Liver (tissue), 9 donors: Measurements from ENCODE around the gene OTUD5. TPM values are rescaled to one million over a fixed set of nuclear protein-coding genes. Genes with fewer than 3 reads are reported as not detected.
A peak's percentile ranks its signal among the peaks of the same experiment; 100 is the strongest.

Experiments used
- DNase-seq: peaks from one replicate; pipeline ENCODE4 v3.0.0-alpha.2; 2017; ENCODE audit warnings: low spot score
- H3K27ac ChIP-seq, 2 donors: one replicate each; pipeline ENCODE4 v1.7.0; 2013; ENCODE audit warnings: inconsistent platforms in 2 of 2, low read length in 2 of 2, control low read depth in 1 of 2, low read depth in 1 of 2, mild to moderate bottlenecking in 1 of 2
- H3K27me3 ChIP-seq, 4 donors: one replicate each; pipeline versions ENCODE4 v1.6.1 to v1.7.0; 2013; ENCODE audit warnings: low read length in 3 of 4, inconsistent platforms in 1 of 4, mild to moderate bottlenecking in 1 of 4, moderate library complexity in 1 of 4; ENCODE audit not compliant: control insufficient read depth in 4 of 4, insufficient read depth in 4 of 4
- H3K36me3 ChIP-seq, 4 donors: one replicate each; pipeline versions ENCODE4 v1.6.1 to v1.7.0; 2013; ENCODE audit warnings: low read length in 3 of 4, mild to moderate bottlenecking in 3 of 4, low read depth in 1 of 4, moderate library complexity in 1 of 4; ENCODE audit not compliant: control insufficient read depth in 4 of 4, insufficient read depth in 3 of 4
- H3K4me1 ChIP-seq, 4 donors: one replicate each; pipeline versions ENCODE4 v1.6.1 to v1.7.0; 2013; ENCODE audit warnings: low read length in 3 of 4, mild to moderate bottlenecking in 3 of 4, moderate library complexity in 1 of 4; ENCODE audit not compliant: control insufficient read depth in 4 of 4, insufficient read depth in 4 of 4
- H3K4me3 ChIP-seq, 3 donors: one replicate each; pipeline versions ENCODE4 v1.6.1 to v1.7.0; 2013; ENCODE audit warnings: low read length in 3 of 3, control low read depth in 1 of 3, low read depth in 1 of 3, mild to moderate bottlenecking in 1 of 3
- H3K9ac ChIP-seq, 2 donors: one replicate each; pipeline ENCODE4 v1.7.0; 2013; ENCODE audit warnings: low read length in 2 of 2, mild to moderate bottlenecking in 2 of 2, moderate library complexity in 2 of 2, control low read depth in 1 of 2, low read depth in 1 of 2
- H3K9me3 ChIP-seq, 4 donors: one replicate each; pipeline versions ENCODE4 v1.6.1 to v1.7.0; 2013; ENCODE audit warnings: low read length in 3 of 4; ENCODE audit not compliant: control insufficient read depth in 4 of 4
- EGR1 ChIP-seq, 2 donors: IDR thresholded peaks; 2 replicates each; pipeline ENCODE4 v1.6.1; 2016 to 2018; ENCODE audit warnings: antibody characterized with exemption in 2 of 2, low read depth in 2 of 2
- FOXA2 ChIP-seq: IDR thresholded peaks from 2 replicates; pipeline ENCODE4 v1.6.1; 2016; ENCODE audit warnings: antibody characterized with exemption
- GABPA ChIP-seq, 2 donors: IDR thresholded peaks in 1 of 2; conservative IDR thresholded peaks in 1 of 2; 2 replicates each; pipeline ENCODE4 v1.6.1; 2016; ENCODE audit warnings: antibody characterized with exemption in 2 of 2, mild to moderate bottlenecking in 1 of 2, moderate library complexity in 1 of 2
- HNF4A ChIP-seq, 2 donors: conservative IDR thresholded peaks; 2 replicates each; pipeline ENCODE4 v1.6.1; 2016; ENCODE audit warnings: antibody characterized with exemption in 2 of 2, mild to moderate bottlenecking in 2 of 2
- HNF4G ChIP-seq: IDR thresholded peaks from 2 replicates; pipeline ENCODE4 v1.6.1; 2016; ENCODE audit warnings: antibody characterized with exemption
- JUND ChIP-seq, 2 donors: IDR thresholded peaks; 2 replicates each; pipeline ENCODE4 v1.6.1; 2016; ENCODE audit warnings: antibody characterized with exemption in 2 of 2
- MAX ChIP-seq: IDR thresholded peaks from 2 replicates; pipeline ENCODE4 v1.6.1; 2016; ENCODE audit warnings: antibody characterized with exemption
- NR2F2 ChIP-seq: IDR thresholded peaks from 2 replicates; pipeline ENCODE4 v1.6.1; 2016; ENCODE audit warnings: antibody characterized with exemption
- RAD21 ChIP-seq, 2 donors: IDR thresholded peaks; 2 replicates each; pipeline ENCODE4 v1.6.1; 2016; ENCODE audit warnings: antibody characterized with exemption in 2 of 2, mild to moderate bottlenecking in 2 of 2
- RXRA ChIP-seq, 2 donors: IDR thresholded peaks; 2 replicates each; pipeline ENCODE4 v1.6.1; 2017 to 2018; ENCODE audit warnings: antibody characterized with exemption in 2 of 2, mild to moderate bottlenecking in 1 of 2
- SP1 ChIP-seq: IDR thresholded peaks from 2 replicates; pipeline ENCODE4 v1.6.1; 2018; ENCODE audit warnings: antibody characterized with exemption, mild to moderate bottlenecking
- TAF1 ChIP-seq: conservative IDR thresholded peaks from 2 replicates; pipeline ENCODE4 v1.6.1; 2016; ENCODE audit warnings: antibody characterized with exemption, mild to moderate bottlenecking
- YY1 ChIP-seq: IDR thresholded peaks from 2 replicates; pipeline ENCODE4 v1.6.1; 2016; ENCODE audit warnings: antibody characterized with exemption, mild to moderate bottlenecking
- ZBTB33 ChIP-seq: IDR thresholded peaks from 2 replicates; pipeline ENCODE4 v1.6.1; 2016; ENCODE audit warnings: antibody characterized with exemption
- WGBS: extraction: QIAGEN DNeasy Blood & Tissue Kit; methylation state at CpG from one replicate; pipeline ENCODE4 v1.1.7; 2013; 5-methylcytosine and 5-hydroxymethylcytosine counted together
- polyA plus RNA-seq, 2 donors: library from polyadenylated mRNA; stranded (reverse) in 1 of 2; unstranded in 1 of 2; fragments of 200-250 nt in 1 of 2; fragments of >200 nt in 1 of 2; fragmentation: Nextera tagmentation in 1 of 2; extraction: Ambion mirVana in 1 of 2; gene quantifications; one replicate each; pipeline versions ENCODE4 v1.2.1 to v1.2.3, GENCODE V29; 2013 to 2015
- total RNA-seq, 2 donors: library from RNA; depleted of rRNA; stranded (reverse); fragments of >200 nt; gene quantifications; one replicate each; pipeline ENCODE4 v1.2.3, GENCODE V29; 2014
- TF ChIP-seq, protein P1 (sequence below): fragments of 150-350 bp; IDR thresholded peaks from 2 replicates; pipeline ENCODE4 v1.5.1; 2017; ENCODE audit warnings: improper control_type of control experiment, low read depth, low read length; ENCODE audit not compliant: missing input control
- TF ChIP-seq, protein P2 (sequence below): IDR thresholded peaks from 2 replicates; pipeline ENCODE4 v1.6.1; 2016; ENCODE audit warnings: antibody characterized with exemption
- TF ChIP-seq, protein P3 (sequence below): IDR thresholded peaks from 2 replicates; pipeline ENCODE4 v1.6.1; 2016; ENCODE audit warnings: antibody characterized with exemption, mild to moderate bottlenecking
- donor health status: healthy.
- donor health status: healthy.
- donor health status: healthy.
- donor health status: healthy.
- donor health status: healthy.

Gene OTUD5
- total and polyA plus RNA-seq, 4 donors: 9.3 to 29.3 (median 17.9) TPM

DNA sequence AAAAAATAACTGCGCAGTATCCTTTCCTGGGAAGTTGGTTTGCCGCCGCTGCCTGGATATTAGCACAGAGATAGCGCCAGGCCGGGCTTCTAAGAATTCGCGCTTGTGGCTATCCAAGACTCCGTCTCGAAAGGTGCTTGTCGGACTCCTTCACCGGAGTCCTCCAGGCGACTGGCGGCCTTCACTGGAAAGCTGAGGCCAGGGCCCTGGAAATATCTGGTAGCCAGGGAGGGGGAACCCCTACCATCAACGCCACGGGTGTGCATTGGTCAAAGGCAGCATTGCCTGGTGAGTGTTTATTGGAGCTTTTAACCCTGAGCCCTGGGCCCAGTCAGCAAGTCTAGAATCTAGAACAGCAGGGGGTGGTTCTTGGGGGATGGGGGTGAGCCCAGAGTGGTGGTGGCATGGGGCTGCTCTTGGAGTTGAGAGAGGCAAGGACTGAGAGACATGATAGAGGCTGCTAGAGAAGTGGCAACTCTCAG, 38.0 kb downstream of the OTUD5 start:
- peak overlapping the region in 1 of 2 donors; percentile 59 for H3K9ac ChIP-seq
- H3K4me3 ChIP-seq: peak overlapping the region in 2 of 3 donors; percentile 24 to 54
- H3K27me3 ChIP-seq: peaks cover 0 to 2% (median 0%) of the 10 kb centered on the region in 4 donors
- TF ChIP-seq NR2F2 (no peak), MAX (no peak), TAF1 (no peak), HNF4G (no peak), SP1 (no peak), HNF4A (conservative IDR thresholded peaks at IDR 0.05) (no peak), ZBTB33 (no peak), RAD21 (IDR thresholded peaks at IDR 0.05) (no peak), YY1 (no peak), GABPA (IDR thresholded peaks at IDR 0.05 in 1 of 2, conservative IDR thresholded peaks at IDR 0.05 in 1 of 2) (no peak), EGR1 (IDR thresholded peaks at IDR 0.05; ENCODE audit: low read depth in 2 of 2) (no peak), FOXA2 (no peak), JUND (IDR thresholded peaks at IDR 0.05) (no peak), RXRA (IDR thresholded peaks at IDR 0.05) (no peak)
- TF ChIP-seq, protein P1, sequence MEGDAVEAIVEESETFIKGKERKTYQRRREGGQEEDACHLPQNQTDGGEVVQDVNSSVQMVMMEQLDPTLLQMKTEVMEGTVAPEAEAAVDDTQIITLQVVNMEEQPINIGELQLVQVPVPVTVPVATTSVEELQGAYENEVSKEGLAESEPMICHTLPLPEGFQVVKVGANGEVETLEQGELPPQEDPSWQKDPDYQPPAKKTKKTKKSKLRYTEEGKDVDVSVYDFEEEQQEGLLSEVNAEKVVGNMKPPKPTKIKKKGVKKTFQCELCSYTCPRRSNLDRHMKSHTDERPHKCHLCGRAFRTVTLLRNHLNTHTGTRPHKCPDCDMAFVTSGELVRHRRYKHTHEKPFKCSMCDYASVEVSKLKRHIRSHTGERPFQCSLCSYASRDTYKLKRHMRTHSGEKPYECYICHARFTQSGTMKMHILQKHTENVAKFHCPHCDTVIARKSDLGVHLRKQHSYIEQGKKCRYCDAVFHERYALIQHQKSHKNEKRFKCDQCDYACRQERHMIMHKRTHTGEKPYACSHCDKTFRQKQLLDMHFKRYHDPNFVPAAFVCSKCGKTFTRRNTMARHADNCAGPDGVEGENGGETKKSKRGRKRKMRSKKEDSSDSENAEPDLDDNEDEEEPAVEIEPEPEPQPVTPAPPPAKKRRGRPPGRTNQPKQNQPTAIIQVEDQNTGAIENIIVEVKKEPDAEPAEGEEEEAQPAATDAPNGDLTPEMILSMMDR: no peak
- TF ChIP-seq, protein P2, sequence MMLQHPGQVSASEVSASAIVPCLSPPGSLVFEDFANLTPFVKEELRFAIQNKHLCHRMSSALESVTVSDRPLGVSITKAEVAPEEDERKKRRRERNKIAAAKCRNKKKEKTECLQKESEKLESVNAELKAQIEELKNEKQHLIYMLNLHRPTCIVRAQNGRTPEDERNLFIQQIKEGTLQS: no peak
- TF ChIP-seq, protein P3, sequence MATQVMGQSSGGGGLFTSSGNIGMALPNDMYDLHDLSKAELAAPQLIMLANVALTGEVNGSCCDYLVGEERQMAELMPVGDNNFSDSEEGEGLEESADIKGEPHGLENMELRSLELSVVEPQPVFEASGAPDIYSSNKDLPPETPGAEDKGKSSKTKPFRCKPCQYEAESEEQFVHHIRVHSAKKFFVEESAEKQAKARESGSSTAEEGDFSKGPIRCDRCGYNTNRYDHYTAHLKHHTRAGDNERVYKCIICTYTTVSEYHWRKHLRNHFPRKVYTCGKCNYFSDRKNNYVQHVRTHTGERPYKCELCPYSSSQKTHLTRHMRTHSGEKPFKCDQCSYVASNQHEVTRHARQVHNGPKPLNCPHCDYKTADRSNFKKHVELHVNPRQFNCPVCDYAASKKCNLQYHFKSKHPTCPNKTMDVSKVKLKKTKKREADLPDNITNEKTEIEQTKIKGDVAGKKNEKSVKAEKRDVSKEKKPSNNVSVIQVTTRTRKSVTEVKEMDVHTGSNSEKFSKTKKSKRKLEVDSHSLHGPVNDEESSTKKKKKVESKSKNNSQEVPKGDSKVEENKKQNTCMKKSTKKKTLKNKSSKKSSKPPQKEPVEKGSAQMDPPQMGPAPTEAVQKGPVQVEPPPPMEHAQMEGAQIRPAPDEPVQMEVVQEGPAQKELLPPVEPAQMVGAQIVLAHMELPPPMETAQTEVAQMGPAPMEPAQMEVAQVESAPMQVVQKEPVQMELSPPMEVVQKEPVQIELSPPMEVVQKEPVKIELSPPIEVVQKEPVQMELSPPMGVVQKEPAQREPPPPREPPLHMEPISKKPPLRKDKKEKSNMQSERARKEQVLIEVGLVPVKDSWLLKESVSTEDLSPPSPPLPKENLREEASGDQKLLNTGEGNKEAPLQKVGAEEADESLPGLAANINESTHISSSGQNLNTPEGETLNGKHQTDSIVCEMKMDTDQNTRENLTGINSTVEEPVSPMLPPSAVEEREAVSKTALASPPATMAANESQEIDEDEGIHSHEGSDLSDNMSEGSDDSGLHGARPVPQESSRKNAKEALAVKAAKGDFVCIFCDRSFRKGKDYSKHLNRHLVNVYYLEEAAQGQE: no peak
- H3K9me3 ChIP-seq: no peaks in the 10 kb centered on the region
- H3K4me1 ChIP-seq: peaks cover 0 to 36% (median 9%) of the 10 kb centered on the region in 4 donors
- H3K27ac ChIP-seq: peak overlapping the region; percentile 80 to 88
- DNase-seq: no peak
- under 1% methylated on average over 15 of the region's 15 CpGs for WGBS
- peaks cover 0 to 16% (median 1%) of the 10 kb centered on the region in 4 donors for H3K36me3 ChIP-seq
